CD14-positive monocyte (primary cell): Measurements from ENCODE around the gene LRTM2. TPM values are rescaled to one million over a fixed set of nuclear protein-coding genes. Genes with fewer than 3 reads are reported as not detected.

Source experiments
- DNase-seq, 3 donors: peaks; one replicate each; pipeline ENCODE4 v3.0.0-alpha.2; 2011 to 2022
- H2AFZ ChIP-seq: 2 replicates; pipeline ENCODE4 v1.6.0; 2012; ENCODE audit warnings: mild to moderate bottlenecking, low read depth, low read length, inconsistent platforms; ENCODE audit not compliant: insufficient read depth, poor library complexity, severe bottlenecking
- H3K27ac ChIP-seq, 2 donors: 1 replicate in 1 of 2; 2 replicates in 1 of 2; pipeline ENCODE4 v1.5.1; 2012 to 2013; ENCODE audit warnings: low read length in 2 of 2, control low read depth in 1 of 2, inconsistent platforms in 1 of 2, low read depth in 1 of 2, mild to moderate bottlenecking in 1 of 2
- H3K27me3 ChIP-seq, 2 donors: one replicate each; pipeline versions ENCODE4 v1.6.0 to v1.6.1; 2011 to 2013; ENCODE audit warnings: low read length in 2 of 2; ENCODE audit not compliant: control insufficient read depth in 2 of 2, insufficient read depth in 2 of 2
- H3K36me3 ChIP-seq, 2 donors: replicated peaks in 1 of 2; 1 replicate in 1 of 2; 2 replicates in 1 of 2; pipeline versions ENCODE4 v1.5.1 to v1.6.1; 2012 to 2013; ENCODE audit warnings: low read length in 2 of 2, control low read depth in 1 of 2, inconsistent platforms in 1 of 2, mild to moderate bottlenecking in 1 of 2; ENCODE audit not compliant: insufficient read depth in 2 of 2, control insufficient read depth in 1 of 2
- H3K4me1 ChIP-seq, 2 donors: 1 replicate in 1 of 2; 2 replicates in 1 of 2; pipeline versions ENCODE4 v1.5.1 to v1.6.1; 2012 to 2013; ENCODE audit warnings: low read length in 2 of 2, control low read depth in 1 of 2, inconsistent platforms in 1 of 2, mild to moderate bottlenecking in 1 of 2, moderate library complexity in 1 of 2; ENCODE audit not compliant: insufficient read depth in 2 of 2, control insufficient read depth in 1 of 2
- H3K4me2 ChIP-seq: replicated peaks from 2 replicates; pipeline ENCODE3; 2012; ENCODE audit warnings: low read length, moderate library complexity, mild to moderate bottlenecking; ENCODE audit not compliant: poor library complexity, severe bottlenecking; ENCODE audit errors: extremely low read depth
- H3K4me3 ChIP-seq, 3 experiments: fragments of 200-600 bp in 1 of 3; sonication (generic) in 1 of 3; replicated peaks in 1 of 3; 1 replicate in 2 of 3; 2 replicates in 1 of 3; pipeline ENCODE4 v1.5.1; 2011 to 2013; ENCODE audit warnings: low read length in 3 of 3, mild to moderate bottlenecking in 3 of 3, control low read depth in 2 of 3, low read depth in 2 of 3, inconsistent platforms in 1 of 3, moderate library complexity in 1 of 3
- H3K79me2 ChIP-seq: 2 replicates; pipeline ENCODE4 v1.6.0; 2012; ENCODE audit warnings: mild to moderate bottlenecking, control low read depth, inconsistent platforms, low read length, moderate library complexity; ENCODE audit not compliant: insufficient read depth
- H3K9ac ChIP-seq: 2 replicates; pipeline ENCODE4 v1.6.0; 2017; ENCODE audit warnings: low read length, mild to moderate bottlenecking; ENCODE audit not compliant: insufficient read depth, poor library complexity, severe bottlenecking
- H3K9me3 ChIP-seq, 2 donors: replicated peaks in 1 of 2; 1 replicate in 1 of 2; 2 replicates in 1 of 2; pipeline versions ENCODE4 v1.5.1 to v1.6.1; 2012 to 2013; ENCODE audit warnings: low read length in 2 of 2, control low read depth in 1 of 2; ENCODE audit not compliant: control insufficient read depth in 1 of 2, insufficient read depth in 1 of 2
- H4K20me1 ChIP-seq: 2 replicates; pipeline ENCODE4 v1.6.0; 2012; ENCODE audit warnings: mild to moderate bottlenecking, low read length, control low read depth, moderate library complexity; ENCODE audit not compliant: insufficient read depth
- H3K27ac Mint-ChIP-seq, 7 donors: one replicate each; pipeline ENCODE4 v1.8.0; 2020; ENCODE audit warnings: mild to moderate bottlenecking in 7 of 7, mixed read lengths in 7 of 7, moderate library complexity in 6 of 7, inconsistent platforms in 2 of 7
- H3K27me3 Mint-ChIP-seq, 3 donors: one replicate each; pipeline ENCODE4 v1.8.0; 2021 to 2022; ENCODE audit warnings: low read depth in 3 of 3, mild to moderate bottlenecking in 3 of 3, mixed read lengths in 3 of 3, moderate library complexity in 3 of 3, inconsistent platforms in 1 of 3
- H3K36me3 Mint-ChIP-seq, 2 donors: one replicate each; pipeline ENCODE4 v1.8.0; 2020; ENCODE audit warnings: mixed read lengths in 2 of 2, inconsistent platforms in 1 of 2, mild to moderate bottlenecking in 1 of 2
- H3K4me1 Mint-ChIP-seq: one replicate; pipeline ENCODE4 v1.8.0; 2020; ENCODE audit warnings: mild to moderate bottlenecking, mixed read lengths
- H3K4me3 Mint-ChIP-seq, 2 donors: one replicate each; pipeline ENCODE4 v1.8.0; 2020; ENCODE audit warnings: mild to moderate bottlenecking in 2 of 2, mixed read lengths in 2 of 2, moderate library complexity in 1 of 2
- H3K9me3 Mint-ChIP-seq, 7 donors: one replicate each; pipeline ENCODE4 v1.8.0; 2020 to 2022; ENCODE audit warnings: mixed read lengths in 7 of 7, mild to moderate bottlenecking in 6 of 7, moderate library complexity in 6 of 7, inconsistent platforms in 2 of 7
- WGBS: methylation state at CpG from one replicate; pipeline ENCODE4 v1.1.5; 2013; ENCODE audit warnings: missing lambda C conversion rate; ENCODE audit not compliant: insufficient coverage; 5-methylcytosine and 5-hydroxymethylcytosine counted together
- intact Hi-C, 2 donors: fragments of 100-400 bp; cut with micrococcal nuclease; formaldehyde crosslinking; loops; one replicate each; pipeline versions ENCODE4 v1.15.0 to v1.15.1; 2023
- polyA plus RNA-seq, 3 donors: library from polyadenylated mRNA; depleted of rRNA in 1 of 3; unstranded in 2 of 3; stranded (reverse) in 1 of 3; fragments of 300-500 nt in 2 of 3; fragments of >200 nt in 1 of 3; fragmentation: Illumina TruSeq in 2 of 3; gene quantifications; 1 replicate in 2 of 3; 2 replicates in 1 of 3; pipeline ENCODE4 v1.2.3, GENCODE V29; 2012 to 2021
- TF ChIP-seq, protein P1 (sequence below): fragments of 200-600 bp; IDR thresholded peaks from one replicate; pipeline ENCODE4 v1.8.0; 2022; ENCODE audit warnings: antibody characterized with exemption, mild to moderate bottlenecking

Gene LRTM2
- polyA plus RNA-seq, 3 donors, result not detected

DNA sequence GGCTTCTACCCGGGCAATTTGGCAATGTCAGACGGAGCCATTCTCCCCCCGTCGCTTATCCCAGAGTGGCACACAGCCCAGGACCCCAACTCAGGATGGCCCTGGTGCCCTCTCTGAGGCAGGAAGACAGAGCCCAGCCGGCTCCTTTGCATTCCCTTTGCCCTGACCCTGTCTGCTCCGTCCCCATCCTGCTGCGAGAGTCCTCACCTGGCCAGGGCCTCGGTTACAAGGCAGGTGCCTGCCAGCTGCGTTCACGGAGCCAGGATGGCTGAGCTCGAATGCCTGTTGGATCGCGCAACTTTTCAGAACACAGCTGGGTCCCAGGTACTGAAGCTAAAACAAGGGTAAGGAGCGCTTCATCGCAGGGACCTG, 18.6 kb downstream of the LRTM2 start:
- H3K27me3 Mint-ChIP-seq, result peaks cover 3 to 6% (median 5%) of the 10 kb centered on the region in 3 donors
- Histone ChIP-seq H3K27me3 (no peaks in the 10 kb centered on the region), H2AFZ (no peak overlapping the region), H3K9me3 (no peaks in the 10 kb centered on the region), H3K36me3 (no peaks in the 10 kb centered on the region), H3K4me1 (peaks cover 14 to 22% of the 10 kb centered on the region in 2 donors), H3K27ac (no peak overlapping the region), H3K9ac (no peak overlapping the region), H3K4me2 (no peak overlapping the region), H4K20me1 (no peaks in the 10 kb centered on the region), H3K79me2 (no peaks in the 10 kb centered on the region), H3K4me3 (no peak overlapping the region)
- DNase-seq, result no peak
- intact Hi-C loops, result no loop called here
- H3K36me3 Mint-ChIP-seq, result no peaks in the 10 kb centered on the region
- peaks cover 28% of the 10 kb centered on the region for H3K4me1 Mint-ChIP-seq
- TF ChIP-seq, protein P1, sequence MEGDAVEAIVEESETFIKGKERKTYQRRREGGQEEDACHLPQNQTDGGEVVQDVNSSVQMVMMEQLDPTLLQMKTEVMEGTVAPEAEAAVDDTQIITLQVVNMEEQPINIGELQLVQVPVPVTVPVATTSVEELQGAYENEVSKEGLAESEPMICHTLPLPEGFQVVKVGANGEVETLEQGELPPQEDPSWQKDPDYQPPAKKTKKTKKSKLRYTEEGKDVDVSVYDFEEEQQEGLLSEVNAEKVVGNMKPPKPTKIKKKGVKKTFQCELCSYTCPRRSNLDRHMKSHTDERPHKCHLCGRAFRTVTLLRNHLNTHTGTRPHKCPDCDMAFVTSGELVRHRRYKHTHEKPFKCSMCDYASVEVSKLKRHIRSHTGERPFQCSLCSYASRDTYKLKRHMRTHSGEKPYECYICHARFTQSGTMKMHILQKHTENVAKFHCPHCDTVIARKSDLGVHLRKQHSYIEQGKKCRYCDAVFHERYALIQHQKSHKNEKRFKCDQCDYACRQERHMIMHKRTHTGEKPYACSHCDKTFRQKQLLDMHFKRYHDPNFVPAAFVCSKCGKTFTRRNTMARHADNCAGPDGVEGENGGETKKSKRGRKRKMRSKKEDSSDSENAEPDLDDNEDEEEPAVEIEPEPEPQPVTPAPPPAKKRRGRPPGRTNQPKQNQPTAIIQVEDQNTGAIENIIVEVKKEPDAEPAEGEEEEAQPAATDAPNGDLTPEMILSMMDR, result no peak
- no peak overlapping the region for H3K27ac Mint-ChIP-seq
- 96% methylated on average over 15 of the region's 15 CpGs for WGBS
- no peak overlapping the region for H3K4me3 Mint-ChIP-seq
- peaks cover 0 to 2% (median 0%) of the 10 kb centered on the region in 7 donors for H3K9me3 Mint-ChIP-seq

GRCh38 chr12:1839464-1839863, 19.1 kb downstream of the LRTM2 start:
- 97% methylated on average over 3 of the region's 10 CpGs for WGBS
- H3K4me3 Mint-ChIP-seq, result no peak overlapping the region
- H3K4me3 ChIP-seq, result no peak overlapping the region
- H3K27ac Mint-ChIP-seq, result no peak overlapping the region
- intact Hi-C loops, result no loop called here
- H3K79me2 ChIP-seq, result no peaks in the 10 kb centered on the region
- no peak overlapping the region for H3K4me2 ChIP-seq
- H3K4me1 ChIP-seq, result peaks cover 14 to 22% of the 10 kb centered on the region in 2 donors
- no peak overlapping the region for H3K27ac ChIP-seq
- peaks cover 0 to 2% (median 0%) of the 10 kb centered on the region in 7 donors for H3K9me3 Mint-ChIP-seq
- TF ChIP-seq, protein P1, result no peak
- H3K36me3 Mint-ChIP-seq, result no peaks in the 10 kb centered on the region
- no peaks in the 10 kb centered on the region for H3K9me3 ChIP-seq
- H3K4me1 Mint-ChIP-seq, result peaks cover 28% of the 10 kb centered on the region
- H2AFZ ChIP-seq, result no peak overlapping the region
- H3K36me3 ChIP-seq, result no peaks in the 10 kb centered on the region
- no peaks in the 10 kb centered on the region for H3K27me3 ChIP-seq
- H4K20me1 ChIP-seq, result no peaks in the 10 kb centered on the region
- DNase-seq, result no peak
- peaks cover 0 to 6% (median 3%) of the 10 kb centered on the region in 3 donors for H3K27me3 Mint-ChIP-seq
- H3K9ac ChIP-seq, result no peak overlapping the region
